ENCODE data around the gene FGR.
"Not testable (repeated sequence)": the region's sequence is repeated elsewhere in the genome, so short reads cannot be mapped to it uniquely, and the experiment has no call there.

The FGR gene

DNA sequence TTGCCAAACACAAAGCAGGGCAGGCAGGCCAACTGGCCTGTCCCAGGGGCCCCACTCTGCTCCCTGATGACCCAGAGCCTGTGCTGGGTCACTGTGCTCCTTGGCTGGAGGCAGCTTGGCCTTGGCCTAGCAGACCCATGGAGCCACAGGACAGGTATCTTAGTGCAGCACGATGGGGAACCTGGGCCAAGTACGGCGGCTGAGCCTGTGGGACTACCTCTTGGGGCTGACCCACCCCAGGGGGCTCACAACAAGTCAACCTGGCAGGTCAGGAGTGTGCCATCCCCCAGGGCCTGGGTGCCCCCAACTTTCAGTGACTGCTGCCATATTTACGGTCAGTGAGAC is 10.1 kb upstream of the FGR start:
- DNase-seq: no peak
- Histone ChIP-seq H3K9me3 (no peaks in the 10 kb centered on the region), H3K36me3 (no peaks in the 10 kb centered on the region), H3K4me3 (no peak overlapping the region), H3K4me1 (peaks cover 0 to 19% (median 7%) of the 10 kb centered on the region in 4 donors), H3K27ac (no peak overlapping the region), H3K27me3 (no peaks in the 10 kb centered on the region)
- no peak for TF ChIP-seq CTCF (IDR thresholded peaks at IDR 0.05)
- intact Hi-C loops (cut with DNase I; ENCODE audit: low total_unique reads): no loop called here

- intact Hi-C loops (cut with DNase I; ENCODE audit: low total_unique reads): no loop called here
- DNase-seq: no peak
- H3K4me1 ChIP-seq: peaks cover 0 to 19% (median 7%) of the 10 kb centered on the region in 4 donors
- H3K4me3 ChIP-seq: no peak overlapping the region
- no peaks in the 10 kb centered on the region for H3K9me3 ChIP-seq
- no peaks in the 10 kb centered on the region for H3K36me3 ChIP-seq
- TF ChIP-seq CTCF (IDR thresholded peaks at IDR 0.05): no peak
- no peaks in the 10 kb centered on the region for H3K27me3 ChIP-seq
- no peak overlapping the region for H3K27ac ChIP-seq
Measured at GRCh38 chr1:27644369-27645070, 9.5 kb upstream of the FGR start.

DNA sequence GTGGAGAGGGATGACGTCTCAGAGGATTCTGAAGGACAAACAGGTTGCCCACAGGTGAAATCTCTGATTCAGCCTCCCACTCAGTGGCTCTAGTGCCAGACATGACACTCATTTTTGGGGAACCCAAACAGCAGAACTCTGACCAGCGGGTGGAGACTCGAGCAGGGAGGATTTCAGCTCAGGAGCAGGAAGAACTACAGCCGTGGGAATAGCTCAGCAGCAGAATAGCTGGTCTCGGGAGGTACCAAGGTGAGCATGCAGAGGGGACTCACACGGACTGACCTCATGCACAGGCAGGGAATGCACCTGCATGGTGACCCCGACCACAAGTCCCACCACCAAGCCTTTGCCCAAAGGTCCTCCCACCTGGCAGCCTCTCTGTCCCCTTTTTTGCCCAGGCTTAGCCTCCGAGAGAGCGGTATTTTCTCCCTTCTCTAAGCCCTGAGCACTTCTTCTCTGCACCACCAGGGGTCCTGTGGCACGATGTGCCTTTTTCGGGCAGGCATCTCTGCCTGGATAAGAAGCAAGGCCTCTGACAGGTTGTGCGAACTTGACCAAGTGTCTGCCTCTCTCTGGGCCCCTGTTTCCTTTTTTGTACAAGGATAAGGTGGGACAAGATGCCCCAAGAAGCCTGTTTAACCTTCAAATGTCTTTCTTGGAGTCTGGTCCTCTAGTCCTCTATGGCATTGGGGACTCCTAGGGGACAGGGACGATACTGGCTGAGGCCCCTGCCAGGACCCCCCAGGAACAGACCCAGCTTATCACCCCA is 8.8 kb upstream of the FGR start:
- intact Hi-C loops (cut with DNase I; ENCODE audit: low total_unique reads): no loop called here
- H3K27me3 ChIP-seq: no peaks in the 10 kb centered on the region
- no peaks in the 10 kb centered on the region for H3K36me3 ChIP-seq
- H3K27ac ChIP-seq: no peak overlapping the region
- no peaks in the 10 kb centered on the region for H3K9me3 ChIP-seq
- TF ChIP-seq CTCF (IDR thresholded peaks at IDR 0.05): peak; percentile 78 to 83
- peaks cover 0 to 14% (median 6%) of the 10 kb centered on the region in 4 donors for H3K4me1 ChIP-seq
- no peak overlapping the region for H3K4me3 ChIP-seq
- DNase-seq: peak in 1 of 2 donors; percentile 54

- intact Hi-C loops (cut with DNase I; ENCODE audit: low total_unique reads); H3K4me1 ChIP-seq: not testable (repeated sequence)
Measured at GRCh38 chr1:27640514-27640913, 5.5 kb upstream of the FGR start.

DNA sequence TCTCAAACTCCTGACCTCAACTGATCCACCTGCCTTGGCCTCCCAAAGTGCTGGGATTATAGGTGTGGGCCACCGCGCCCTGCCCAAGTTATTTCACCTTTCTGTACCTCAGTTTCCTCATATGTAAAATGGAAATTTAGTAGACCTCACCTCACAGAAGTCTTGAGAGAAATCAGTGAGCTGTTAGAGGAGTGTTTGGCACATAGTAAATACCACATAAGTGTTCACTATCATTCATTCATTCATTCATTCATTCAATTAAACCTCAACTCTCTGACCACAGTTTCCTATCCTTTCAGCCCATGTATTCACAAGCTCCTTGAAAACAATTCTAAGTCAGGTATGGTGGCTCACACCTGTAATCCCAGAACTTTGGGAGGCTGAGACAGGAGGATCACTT is 3.8 kb upstream of the FGR start:
- TF ChIP-seq CTCF (IDR thresholded peaks at IDR 0.05): no peak
- DNase-seq: no peak

More at GRCh38 chr1:27640514-27640913, 5.5 kb upstream of the FGR start:
- H3K4me3 ChIP-seq, H3K9me3 ChIP-seq, H3K36me3 ChIP-seq, H3K27me3 ChIP-seq, DNase-seq, H3K27ac ChIP-seq: not testable (repeated sequence)

DNA sequence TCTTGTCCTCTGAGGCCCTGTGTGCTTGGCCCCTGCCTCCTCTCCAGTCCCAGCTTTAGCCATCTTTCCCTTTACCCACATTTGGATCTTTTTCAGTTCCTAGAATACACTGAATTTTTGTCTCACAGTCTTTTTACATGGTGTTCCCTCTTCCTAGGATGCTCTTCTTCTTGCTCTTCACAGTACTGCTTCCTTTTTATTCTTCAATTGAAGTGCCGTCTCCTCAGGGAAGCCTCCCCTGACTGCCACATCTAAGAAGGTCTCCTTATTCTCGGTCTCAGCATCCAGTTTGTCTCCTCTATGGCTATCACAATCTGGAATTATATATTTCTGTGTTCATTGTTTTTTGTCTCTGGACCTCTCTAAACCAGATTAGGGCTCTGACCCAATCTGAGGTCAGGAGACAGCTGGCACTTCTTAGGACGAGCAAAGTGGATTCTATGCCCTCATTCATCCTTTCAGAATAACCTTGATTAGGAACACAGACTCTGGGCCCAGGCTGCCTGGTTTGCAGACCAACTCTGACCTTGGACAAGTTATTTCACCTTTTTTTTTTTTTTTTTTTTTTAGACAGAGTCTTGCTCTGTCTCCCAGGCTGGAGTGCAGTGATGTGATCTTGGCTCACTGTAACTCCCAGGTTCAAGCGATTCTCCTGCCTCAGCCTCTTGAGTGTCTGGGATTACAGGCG is 3.2 kb upstream of the FGR start:
- H3K27me3 ChIP-seq: peaks cover 0 to 20% of the 10 kb centered on the region in 2 donors
- intact Hi-C loops (cut with DNase I; ENCODE audit: low total_unique reads): no loop called here
- peaks cover 0 to 15% (median 10%) of the 10 kb centered on the region in 4 donors for H3K4me1 ChIP-seq
- no peak overlapping the region for H3K4me3 ChIP-seq
- no peaks in the 10 kb centered on the region for H3K36me3 ChIP-seq
- no peak for TF ChIP-seq CTCF (IDR thresholded peaks at IDR 0.05)
- no peak overlapping the region for H3K27ac ChIP-seq
- no peaks in the 10 kb centered on the region for H3K9me3 ChIP-seq
- DNase-seq: no peak

More for the DNA sequence above, 3.8 kb upstream of the FGR start:
- Histone ChIP-seq H3K36me3 (no peaks in the 10 kb centered on the region), H3K27me3 (peaks cover 0 to 14% of the 10 kb centered on the region in 2 donors), H3K27ac (no peak overlapping the region), H3K4me3 (no peak overlapping the region), H3K4me1 (peaks cover 0 to 11% (median 8%) of the 10 kb centered on the region in 4 donors), H3K9me3 (no peaks in the 10 kb centered on the region)
- intact Hi-C loops (cut with DNase I; ENCODE audit: low total_unique reads): no loop called here

All from tibial artery (tissue), 4 donors.